Body of pancreas (tissue), 4 donors: ENCODE data around the gene LTK.

ENCODE experiments used
- POLR2A ChIP-seq, 3 donors: fragments of 450-650 bp; IDR thresholded peaks; one replicate each; pipeline ENCODE4 v1.6.1; 2016; ENCODE audit warnings: antibody characterized with exemption in 3 of 3, mild to moderate bottlenecking in 2 of 3
- TF ChIP-seq, protein P1 (sequence below), 7 experiments: fragments of 450-650 bp in 4 of 7; fragments of 200-600 bp in 3 of 7; sonication (generic) in 3 of 7; IDR thresholded peaks; one replicate each; pipeline ENCODE4 v1.5.1; 2016 to 2019; ENCODE audit warnings: antibody characterized with exemption in 7 of 7

- no peak for TF ChIP-seq POLR2A (IDR thresholded peaks at IDR 0.05)
- TF ChIP-seq, protein P1, sequence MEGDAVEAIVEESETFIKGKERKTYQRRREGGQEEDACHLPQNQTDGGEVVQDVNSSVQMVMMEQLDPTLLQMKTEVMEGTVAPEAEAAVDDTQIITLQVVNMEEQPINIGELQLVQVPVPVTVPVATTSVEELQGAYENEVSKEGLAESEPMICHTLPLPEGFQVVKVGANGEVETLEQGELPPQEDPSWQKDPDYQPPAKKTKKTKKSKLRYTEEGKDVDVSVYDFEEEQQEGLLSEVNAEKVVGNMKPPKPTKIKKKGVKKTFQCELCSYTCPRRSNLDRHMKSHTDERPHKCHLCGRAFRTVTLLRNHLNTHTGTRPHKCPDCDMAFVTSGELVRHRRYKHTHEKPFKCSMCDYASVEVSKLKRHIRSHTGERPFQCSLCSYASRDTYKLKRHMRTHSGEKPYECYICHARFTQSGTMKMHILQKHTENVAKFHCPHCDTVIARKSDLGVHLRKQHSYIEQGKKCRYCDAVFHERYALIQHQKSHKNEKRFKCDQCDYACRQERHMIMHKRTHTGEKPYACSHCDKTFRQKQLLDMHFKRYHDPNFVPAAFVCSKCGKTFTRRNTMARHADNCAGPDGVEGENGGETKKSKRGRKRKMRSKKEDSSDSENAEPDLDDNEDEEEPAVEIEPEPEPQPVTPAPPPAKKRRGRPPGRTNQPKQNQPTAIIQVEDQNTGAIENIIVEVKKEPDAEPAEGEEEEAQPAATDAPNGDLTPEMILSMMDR (IDR thresholded peaks at IDR 0.05) = no peak
These were observed 45.0 kb upstream of the LTK start, which contains the start of gene TYRO3 for GRCh38 chr15:41558400-41559238.
